ENCODE data around the gene PLA2G6. TPM values are rescaled to one million over a fixed set of nuclear protein-coding genes. Genes with fewer than 3 reads are reported as not detected.

Gene PLA2G6
- total RNA-seq, 1 experiment from 2014 or later, result 18.7 TPM

DNA sequence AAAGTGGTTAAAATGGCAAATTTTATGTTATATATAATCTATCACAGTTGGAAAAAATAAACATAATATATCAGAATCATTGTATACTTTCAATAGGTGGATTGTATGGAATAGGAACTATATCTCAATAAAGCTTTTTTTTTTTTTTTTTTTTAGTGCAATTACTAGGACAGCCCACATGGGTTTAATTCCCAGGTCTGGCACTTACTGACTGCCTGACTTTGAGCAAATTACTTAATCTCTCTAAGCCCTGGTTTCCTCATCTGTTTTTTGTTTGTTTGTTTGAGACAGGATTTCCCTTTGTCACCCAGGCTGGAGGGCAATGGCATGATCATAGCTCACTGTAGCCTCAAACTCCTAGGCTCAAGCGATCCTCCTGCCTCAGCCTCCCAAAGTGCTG is 45.0 kb downstream of the PLA2G6 start:
- no peaks in the 10 kb centered on the region for H3K4me1 Mint-ChIP-seq (ENCODE audit: low read depth, unreplicated experiment)
- TF ChIP-seq, protein P1, sequence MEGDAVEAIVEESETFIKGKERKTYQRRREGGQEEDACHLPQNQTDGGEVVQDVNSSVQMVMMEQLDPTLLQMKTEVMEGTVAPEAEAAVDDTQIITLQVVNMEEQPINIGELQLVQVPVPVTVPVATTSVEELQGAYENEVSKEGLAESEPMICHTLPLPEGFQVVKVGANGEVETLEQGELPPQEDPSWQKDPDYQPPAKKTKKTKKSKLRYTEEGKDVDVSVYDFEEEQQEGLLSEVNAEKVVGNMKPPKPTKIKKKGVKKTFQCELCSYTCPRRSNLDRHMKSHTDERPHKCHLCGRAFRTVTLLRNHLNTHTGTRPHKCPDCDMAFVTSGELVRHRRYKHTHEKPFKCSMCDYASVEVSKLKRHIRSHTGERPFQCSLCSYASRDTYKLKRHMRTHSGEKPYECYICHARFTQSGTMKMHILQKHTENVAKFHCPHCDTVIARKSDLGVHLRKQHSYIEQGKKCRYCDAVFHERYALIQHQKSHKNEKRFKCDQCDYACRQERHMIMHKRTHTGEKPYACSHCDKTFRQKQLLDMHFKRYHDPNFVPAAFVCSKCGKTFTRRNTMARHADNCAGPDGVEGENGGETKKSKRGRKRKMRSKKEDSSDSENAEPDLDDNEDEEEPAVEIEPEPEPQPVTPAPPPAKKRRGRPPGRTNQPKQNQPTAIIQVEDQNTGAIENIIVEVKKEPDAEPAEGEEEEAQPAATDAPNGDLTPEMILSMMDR (IDR thresholded peaks at IDR 0.05; ENCODE audit: insufficient read depth in 1 of 2, low read depth in 1 of 2, low read length in 1 of 2, severe bottlenecking in 1 of 2, unreplicated experiment in 1 of 2), result no peak

DNA sequence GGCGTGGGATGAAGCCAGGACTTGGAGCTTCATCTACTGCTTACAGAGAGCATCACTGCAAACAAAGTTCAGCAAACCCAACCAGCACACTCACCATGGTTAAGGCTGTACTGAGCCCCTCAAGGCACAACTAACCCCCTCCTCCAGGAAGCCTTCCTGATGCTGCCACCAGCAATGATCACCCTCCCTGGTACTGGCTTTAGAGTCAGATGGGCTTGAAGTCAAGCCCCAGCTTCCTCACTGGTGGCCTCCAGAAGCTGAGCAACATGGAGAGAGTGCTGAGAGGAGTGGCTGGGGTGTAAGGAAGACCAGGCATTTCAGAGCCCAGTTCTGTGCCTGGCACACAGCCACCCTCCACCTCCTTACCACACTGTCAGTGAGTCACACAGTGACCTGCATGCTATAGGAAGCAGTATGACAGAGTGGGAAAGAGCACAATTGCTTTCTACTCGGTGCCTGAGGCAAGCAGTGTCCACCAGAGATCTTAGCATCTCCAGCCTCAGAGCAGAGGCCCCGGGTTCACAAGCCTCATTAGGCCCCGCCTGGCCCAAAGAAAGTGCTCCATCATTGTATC is 46.4 kb downstream of the PLA2G6 start:
- H3K27me3 ChIP-seq (replicated peaks; ENCODE audit: control insufficient read depth, insufficient read depth, low read length), result no peaks in the 10 kb centered on the region
- no peak overlapping the region for H3K27ac Mint-ChIP-seq (ENCODE audit: unreplicated experiment)
- no peak overlapping the region for H3K4me3 ChIP-seq (ENCODE audit: low read depth, low read length)
- no peak overlapping the region for H3K4me3 Mint-ChIP-seq (ENCODE audit: unreplicated experiment)
- H3K9me3 Mint-ChIP-seq (ENCODE audit: unreplicated experiment), result no peaks in the 10 kb centered on the region
- DNase-seq, result no peak
- H3K4me1 Mint-ChIP-seq (ENCODE audit: low read depth, unreplicated experiment), result no peaks in the 10 kb centered on the region
- intact Hi-C loops (cut with micrococcal nuclease; ENCODE audit: unreplicated experiment), result no loop called here
- no peaks in the 10 kb centered on the region for H3K27me3 Mint-ChIP-seq (ENCODE audit: insufficient read depth, unreplicated experiment)
- TF ChIP-seq, protein P1 (IDR thresholded peaks at IDR 0.05; ENCODE audit: insufficient read depth in 1 of 2, low read depth in 1 of 2, low read length in 1 of 2, severe bottlenecking in 1 of 2, unreplicated experiment in 1 of 2), result no peak
- CTCF ChIA-PET, result no interaction called here
- no TSS peak for BruUV-seq (replicated peaks)
- no peaks in the 10 kb centered on the region; the same call in 1 of the 2 replicates for H3K36me3 ChIP-seq (ENCODE audit: control insufficient read depth, insufficient read depth, low read length)
- H3K4me1 ChIP-seq, result no peaks in the 10 kb centered on the region
- POLR2A ChIA-PET, result no interaction called here
- no peaks in the 10 kb centered on the region for H3K9me3 ChIP-seq
- peaks cover 11% of the 10 kb centered on the region for H3K36me3 Mint-ChIP-seq (ENCODE audit: insufficient read depth, unreplicated experiment)

More for the DNA sequence above, 45.0 kb downstream of the PLA2G6 start:
- ChIA-PET POLR2A (interaction anchor here (0.5 to 0.9 kb wide), 2 partner anchors 63 to 65 kb away, joined by 4 to 5 read pairs; partner anchors contain the start of gene MAFF), CTCF (interaction anchor here (0.6 kb wide), 3 partner anchors 16 to 1896 kb away, joined by 3 read pairs; no protein-coding TSS in a partner anchor)
- no peak overlapping the region for H3K4me3 ChIP-seq (ENCODE audit: low read depth, low read length)
- no TSS peak for BruUV-seq (replicated peaks)
- no peaks in the 10 kb centered on the region for H3K4me1 ChIP-seq
- Mint-ChIP-seq H3K27me3 (ENCODE audit: insufficient read depth, unreplicated experiment) (no peaks in the 10 kb centered on the region), H3K36me3 (ENCODE audit: insufficient read depth, unreplicated experiment) (peaks cover 11% of the 10 kb centered on the region), H3K4me3 (ENCODE audit: unreplicated experiment) (no peak overlapping the region), H3K27ac (ENCODE audit: unreplicated experiment) (no peak overlapping the region), H3K9me3 (ENCODE audit: unreplicated experiment) (no peaks in the 10 kb centered on the region)
- no peaks in the 10 kb centered on the region; the same call in 1 of the 2 replicates for H3K36me3 ChIP-seq (ENCODE audit: control insufficient read depth, insufficient read depth, low read length)
- intact Hi-C loops (cut with micrococcal nuclease; ENCODE audit: unreplicated experiment), result no loop called here
- DNase-seq, result no peak
- no peaks in the 10 kb centered on the region for H3K27me3 ChIP-seq (replicated peaks; ENCODE audit: control insufficient read depth, insufficient read depth, low read length)
- no peaks in the 10 kb centered on the region for H3K9me3 ChIP-seq

DNA sequence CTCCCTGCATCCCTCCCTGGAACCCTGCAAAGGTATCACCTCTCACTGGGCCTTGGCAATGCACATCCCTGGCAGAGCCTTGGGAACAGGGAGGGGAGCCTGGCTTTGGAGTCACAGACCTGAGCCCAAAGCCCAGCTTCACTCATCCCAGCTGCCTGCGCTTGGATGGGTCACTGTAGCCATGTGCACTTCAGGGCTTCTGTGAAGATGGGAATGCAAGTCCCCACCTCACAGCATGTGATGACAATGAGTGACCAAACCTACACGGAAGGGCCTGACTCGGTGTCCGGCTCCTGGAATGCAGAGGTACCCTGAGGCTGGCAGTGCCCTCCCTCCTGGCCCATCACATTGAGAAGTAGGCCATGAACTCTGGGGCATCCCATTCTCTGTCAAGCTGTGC is 48.3 kb downstream of the PLA2G6 start:
- CTCF ChIA-PET, result no interaction called here
- Mint-ChIP-seq H3K27me3 (ENCODE audit: insufficient read depth, unreplicated experiment) (no peaks in the 10 kb centered on the region), H3K9me3 (ENCODE audit: unreplicated experiment) (no peaks in the 10 kb centered on the region), H3K4me1 (ENCODE audit: low read depth, unreplicated experiment) (no peaks in the 10 kb centered on the region), H3K4me3 (ENCODE audit: unreplicated experiment) (no peak overlapping the region), H3K36me3 (ENCODE audit: insufficient read depth, unreplicated experiment) (peaks cover 6% of the 10 kb centered on the region), H3K27ac (ENCODE audit: unreplicated experiment) (no peak overlapping the region)
- no peaks in the 10 kb centered on the region for H3K27me3 ChIP-seq (replicated peaks; ENCODE audit: control insufficient read depth, insufficient read depth, low read length)
- BruUV-seq (replicated peaks), result no TSS peak
- no peak overlapping the region for H3K4me3 ChIP-seq (ENCODE audit: low read depth, low read length)
- no peaks in the 10 kb centered on the region for H3K9me3 ChIP-seq
- POLR2A ChIA-PET, result no interaction called here
- intact Hi-C loops (cut with micrococcal nuclease; ENCODE audit: unreplicated experiment), result no loop called here
- no peaks in the 10 kb centered on the region for H3K4me1 ChIP-seq
- TF ChIP-seq, protein P1 (IDR thresholded peaks at IDR 0.05; ENCODE audit: insufficient read depth in 1 of 2, low read depth in 1 of 2, low read length in 1 of 2, severe bottlenecking in 1 of 2, unreplicated experiment in 1 of 2), result no peak
- DNase-seq, result no peak
- no peaks in the 10 kb centered on the region; the same call in 1 of the 2 replicates for H3K36me3 ChIP-seq (ENCODE audit: control insufficient read depth, insufficient read depth, low read length)

Measured in Caco-2 (cell line).